Naive B cell (primary cell): ENCODE results near the gene NELFB. TPM values are rescaled to one million over a fixed set of nuclear protein-coding genes. Genes with fewer than 3 reads are reported as not detected.

ENCODE experiments used
- polyA plus RNA-seq, 6 donors: library from polyadenylated mRNA; unstranded; fragments of 300-500 nt; fragmentation: Illumina TruSeq; gene quantifications; one replicate each; pipeline ENCODE4 v1.2.3, GENCODE V29; 2021; ENCODE audit warnings: low read depth in 6 of 6

Gene NELFB
- polyA plus RNA-seq, 6 donors from 2014 or later, result 23.5 to 37.8 (median 27.2) TPM

Other genes with a start within 250 kb of the NELFB start
- gene ABCA2, start 227.1 kb upstream of the NELFB start, polyA plus RNA-seq, result 1 to 10 TPM in 3 of 6 donors, under 1 TPM in 2, not detected in 1; 0.63 to 3.9 (median 1.3) TPM
- 1 to 10 TPM in 5 of 6 donors, under 1 TPM in 1; 0.93 to 7.4 (median 2.9) TPM for gene FUT7, start 223.2 kb upstream of the NELFB start, polyA plus RNA-seq
- gene NPDC1, start 209.2 kb upstream of the NELFB start, polyA plus RNA-seq, result under 1 TPM in 1 of 6 donors, not detected in 5; 0.68 TPM
- gene ENTPD2, start 201.3 kb upstream of the NELFB start, polyA plus RNA-seq, result not detected
- under 1 TPM in 1 of 6 donors, not detected in 5; 0.05 TPM for gene SAPCD2, start 184.8 kb upstream of the NELFB start, polyA plus RNA-seq
- 1 to 10 TPM; 1.7 to 6.1 (median 3.5) TPM for gene UAP1L1, start 177.8 kb upstream of the NELFB start, polyA plus RNA-seq
- 10 to 100 TPM; 19.6 to 30.4 (median 24.3) TPM for gene MAN1B1, start 168.3 kb upstream of the NELFB start, polyA plus RNA-seq
- gene DPP7, start 140.6 kb upstream of the NELFB start, polyA plus RNA-seq, result 100 to 1,000 TPM in 4 of 6 donors, 10 to 100 TPM in 2; 71.5 to 142 (median 102) TPM
- not detected for gene GRIN1, start 116.2 kb upstream of the NELFB start, polyA plus RNA-seq
- gene LRRC26, start 85.3 kb upstream of the NELFB start, polyA plus RNA-seq, result not detected
- gene TMEM210, start 83.3 kb upstream of the NELFB start, polyA plus RNA-seq, result not detected
- gene ANAPC2, start 66.8 kb upstream of the NELFB start, polyA plus RNA-seq, result 1 to 10 TPM; 6.1 to 9.3 (median 7.5) TPM
- gene SSNA1, start 66.7 kb upstream of the NELFB start, polyA plus RNA-seq, result 100 to 1,000 TPM; 112 to 145 (median 132) TPM
- 1 to 10 TPM in 1 of 6 donors, under 1 TPM in 5; 0.21 to 1.1 (median 0.48) TPM for gene TPRN, start 54.6 kb upstream of the NELFB start, polyA plus RNA-seq
- 100 to 1,000 TPM; 119 to 191 (median 142) TPM for gene TMEM203, start 49.7 kb upstream of the NELFB start, polyA plus RNA-seq
- 1 to 10 TPM; 4.4 to 9.3 (median 5.2) TPM for gene NDOR1, start 49.6 kb upstream of the NELFB start, polyA plus RNA-seq
- under 1 TPM in 1 of 6 donors, not detected in 5; 0.30 TPM for gene RNF208, start 33.1 kb upstream of the NELFB start, polyA plus RNA-seq
- not detected for gene CYSRT1, start 30.2 kb upstream of the NELFB start, polyA plus RNA-seq
- not detected for gene RNF224, start 27.8 kb upstream of the NELFB start, polyA plus RNA-seq
- not detected for gene SLC34A3, start 24.4 kb upstream of the NELFB start, polyA plus RNA-seq
- gene TUBB4B, start 14.0 kb upstream of the NELFB start, polyA plus RNA-seq, result 10 to 100 TPM; 22.7 to 53.2 (median 40.2) TPM
- not detected for gene STPG3, start 4.0 kb upstream of the NELFB start, polyA plus RNA-seq
- 1 to 10 TPM; 2.4 to 6.2 (median 4.1) TPM for gene TOR4A, start 22.4 kb downstream of the NELFB start, polyA plus RNA-seq
- under 1 TPM in 1 of 6 donors, not detected in 5; 0.37 TPM for gene NRARP, start 46.9 kb downstream of the NELFB start, polyA plus RNA-seq
- 1 to 10 TPM in 5 of 6 donors, not detected in 1; 2.3 to 7.5 (median 4.5) TPM for gene EXD3, start 167.8 kb downstream of the NELFB start, polyA plus RNA-seq
- gene NOXA1, start 168.1 kb downstream of the NELFB start, polyA plus RNA-seq, result 1 to 10 TPM in 5 of 6 donors, not detected in 1; 1.3 to 2.3 (median 1.6) TPM
- not detected for gene ENTPD8, start 186.0 kb downstream of the NELFB start, polyA plus RNA-seq
- 1 to 10 TPM in 5 of 6 donors, not detected in 1; 2.7 to 7.6 (median 3.7) TPM for gene NSMF, start 204.0 kb downstream of the NELFB start, polyA plus RNA-seq